HPDE6-E6E7 (cell line): ENCODE measurements around the gene PPP4R4.
A peak's percentile ranks its signal among the peaks of the same experiment; 100 is the strongest.
"Not testable (repeated sequence)": the region's sequence is repeated elsewhere in the genome, so short reads cannot be mapped to it uniquely, and the experiment has no call there.

Experiments
- DNase-seq: peaks from one replicate; pipeline ENCODE4 v3.0.0; 2011; ENCODE audit warnings: missing footprints; ENCODE audit errors: extremely low spot score

Gene PPP4R4

GRCh38 chr14:94180655-94181271 lies 6.6 kb downstream of the PPP4R4 start:
- no peak for DNase-seq

- DNase-seq, result no peak
These were observed 7.7 kb downstream of the PPP4R4 start for GRCh38 chr14:94181835-94182234.

- DNase-seq, result no peak
These were observed 18.4 kb downstream of the PPP4R4 start for GRCh38 chr14:94192536-94192935.

GRCh38 chr14:94193776-94194175 lies 19.7 kb downstream of the PPP4R4 start:
- DNase-seq, result no peak

- DNase-seq, result no peak
These were observed 21.9 kb downstream of the PPP4R4 start for GRCh38 chr14:94196057-94196456.

- no peak for DNase-seq
These were observed 29.5 kb downstream of the PPP4R4 start for GRCh38 chr14:94203473-94204210.

- peak; percentile 6 for DNase-seq
These were observed 38.9 kb downstream of the PPP4R4 start for GRCh38 chr14:94213021-94213420.

- DNase-seq, result no peak
These were observed 39.6 kb downstream of the PPP4R4 start for GRCh38 chr14:94213741-94214140.

GRCh38 chr14:94217116-94217515 lies 43.0 kb downstream of the PPP4R4 start:
- DNase-seq, result no peak

GRCh38 chr14:94218198-94218886 lies 44.2 kb downstream of the PPP4R4 start:
- DNase-seq, result not testable (repeated sequence)

- DNase-seq, result no peak
These were observed 49.9 kb downstream of the PPP4R4 start for GRCh38 chr14:94224040-94224439.

- no peak for DNase-seq
These were observed 51.6 kb downstream of the PPP4R4 start for GRCh38 chr14:94225460-94226378.

GRCh38 chr14:94227029-94227428 lies 52.9 kb downstream of the PPP4R4 start:
- no peak for DNase-seq

- no peak for DNase-seq
These were observed 62.9 kb downstream of the PPP4R4 start for GRCh38 chr14:94237046-94237445.

- DNase-seq, result no peak
These were observed 63.9 kb downstream of the PPP4R4 start for GRCh38 chr14:94237983-94238382.

GRCh38 chr14:94239406-94239805 lies 65.3 kb downstream of the PPP4R4 start:
- DNase-seq, result no peak

- no peak for DNase-seq
These were observed 70.1 kb downstream of the PPP4R4 start for GRCh38 chr14:94244182-94244581.

- DNase-seq, result not testable (repeated sequence)
These were observed 90.1 kb downstream of the PPP4R4 start for GRCh38 chr14:94264195-94264594.

GRCh38 chr14:94267352-94267751 lies 93.2 kb downstream of the PPP4R4 start:
- no peak for DNase-seq

GRCh38 chr14:94268582-94268981 lies 94.5 kb downstream of the PPP4R4 start:
- DNase-seq, result not testable (repeated sequence)

- DNase-seq, result no peak
These were observed 95.0 kb downstream of the PPP4R4 start for GRCh38 chr14:94269156-94269555.
